ENCODE results near the gene IPO9.

Gene IPO9

GRCh38 chr1:201891451-201892045 is 62.6 kb downstream of the IPO9 start:
- no peak for TF ChIP-seq TCF4 (CRISPR knock-in tag; IDR thresholded peaks at IDR 0.05; ENCODE audit: borderline replicate concordance)
- no peak for TF ChIP-seq ZNF70 (CRISPR knock-in tag; IDR thresholded peaks at IDR 0.05)
- TF ChIP-seq CSDC2 (CRISPR knock-in tag; IDR thresholded peaks at IDR 0.05), result no peak
- no peak for TF ChIP-seq ESRRG (CRISPR knock-in tag; IDR thresholded peaks at IDR 0.05)
- TF ChIP-seq TOX (CRISPR knock-in tag; IDR thresholded peaks at IDR 0.05; ENCODE audit: borderline replicate concordance), result no peak
- TF ChIP-seq PPARA (CRISPR knock-in tag; IDR thresholded peaks at IDR 0.05; ENCODE audit: borderline replicate concordance), result no peak
- no peak for ATAC-seq

- ATAC-seq, result no peak
- TF ChIP-seq PATZ1 (CRISPR knock-in tag; IDR thresholded peaks at IDR 0.05; ENCODE audit: borderline replicate concordance) (no peak), ZFP3 (CRISPR knock-in tag; IDR thresholded peaks at IDR 0.05) (no peak), ISL1 (CRISPR knock-in tag; IDR thresholded peaks at IDR 0.05) (no peak), RARB (CRISPR knock-in tag; IDR thresholded peaks at IDR 0.05) (no peak), CREB5 (CRISPR knock-in tag; IDR thresholded peaks at IDR 0.05; ENCODE audit: low read depth) (no peak), CSRNP3 (CRISPR knock-in tag; IDR thresholded peaks at IDR 0.05) (no peak), ARNTL (CRISPR knock-in tag; IDR thresholded peaks at IDR 0.05; ENCODE audit: borderline replicate concordance, low read depth) (no peak), GLIS3 (CRISPR knock-in tag; IDR thresholded peaks at IDR 0.05) (no peak), OSR1 (CRISPR knock-in tag; IDR thresholded peaks at IDR 0.05) (no peak), ESRRG (CRISPR knock-in tag; IDR thresholded peaks at IDR 0.05) (no peak), BACH2 (CRISPR knock-in tag; IDR thresholded peaks at IDR 0.05; ENCODE audit: borderline replicate concordance) (no peak), CSDC2 (CRISPR knock-in tag; IDR thresholded peaks at IDR 0.05) (no peak), SNAI2 (CRISPR knock-in tag; IDR thresholded peaks at IDR 0.05) (no peak), ZFP30 (CRISPR knock-in tag; IDR thresholded peaks at IDR 0.05) (no peak), POU6F1 (CRISPR knock-in tag; IDR thresholded peaks at IDR 0.05; ENCODE audit: borderline replicate concordance, low read depth) (no peak), TSHZ2 (CRISPR knock-in tag; IDR thresholded peaks at IDR 0.05) (no peak)
Observed at GRCh38 chr1:201892211-201892610, 63.3 kb downstream of the IPO9 start.

- TF ChIP-seq ESRRG (CRISPR knock-in tag; IDR thresholded peaks at IDR 0.05), result no peak
- no peak for TF ChIP-seq CREB5 (CRISPR knock-in tag; IDR thresholded peaks at IDR 0.05; ENCODE audit: low read depth)
- TF ChIP-seq POU6F1 (CRISPR knock-in tag; IDR thresholded peaks at IDR 0.05; ENCODE audit: borderline replicate concordance, low read depth), result no peak
- TF ChIP-seq ISL1 (CRISPR knock-in tag; IDR thresholded peaks at IDR 0.05), result no peak
- TF ChIP-seq ZFP3 (CRISPR knock-in tag; IDR thresholded peaks at IDR 0.05), result no peak
- no peak for TF ChIP-seq OSR1 (CRISPR knock-in tag; IDR thresholded peaks at IDR 0.05)
- TF ChIP-seq ZNF8 (CRISPR knock-in tag; IDR thresholded peaks at IDR 0.05), result no peak
- no peak for TF ChIP-seq ARNTL (CRISPR knock-in tag; IDR thresholded peaks at IDR 0.05; ENCODE audit: borderline replicate concordance, low read depth)
- no peak for TF ChIP-seq PATZ1 (CRISPR knock-in tag; IDR thresholded peaks at IDR 0.05; ENCODE audit: borderline replicate concordance)
- TF ChIP-seq CSDC2 (CRISPR knock-in tag; IDR thresholded peaks at IDR 0.05), result no peak
- ATAC-seq, result no peak
Observed at GRCh38 chr1:201893431-201893830, 64.5 kb downstream of the IPO9 start.
